SK-N-MC (cell line): ENCODE results near the gene CCDC78.

Source experiments
- DNase-seq: peaks from one replicate; pipeline ENCODE4 v3.0.0-alpha.2; 2011; ENCODE audit warnings: low read depth, low spot score
- H3K27ac ChIP-seq: fragments of 200-600 bp; sonication (generic); 2 replicates; pipeline ENCODE4 v1.5.1; 2016; ENCODE audit warnings: mixed run types
- H3K36me3 ChIP-seq: fragments of 200-600 bp; sonication (generic); 2 replicates; pipeline ENCODE4 v1.6.1; 2017; ENCODE audit warnings: antibody characterized with exemption, low read length, mixed read lengths; ENCODE audit not compliant: insufficient read depth
- H3K4me3 ChIP-seq: fragments of 200-600 bp; sonication (generic); 2 replicates; pipeline ENCODE4 v1.5.1; 2016
- H3K9ac ChIP-seq: fragments of 200-600 bp; sonication (generic); 2 replicates; pipeline ENCODE4 v1.8.0; 2017; ENCODE audit warnings: mixed run types, mixed read lengths; ENCODE audit not compliant: insufficient read length
- H3K9me3 ChIP-seq: fragments of 200-600 bp; sonication (generic); 2 replicates; pipeline ENCODE4 v1.6.1; 2017; ENCODE audit warnings: low read depth, mild to moderate bottlenecking, antibody characterized with exemption, low read length, moderate library complexity, mixed read lengths
- EZH2 ChIP-seq: fragments of 200-600 bp; sonication (generic); IDR thresholded peaks from one replicate; pipeline ENCODE4 v1.6.1; 2017; ENCODE audit warnings: antibody characterized with exemption
- FOXP2 ChIP-seq: optimal IDR thresholded peaks from 2 replicates; pipeline ENCODE3; 2011; ENCODE audit warnings: mild to moderate bottlenecking, moderate library complexity; ENCODE audit not compliant: insufficient read depth; ENCODE audit errors: extremely low read length, control extremely low read depth
- POLR2AphosphoS5 ChIP-seq: IDR thresholded peaks from 2 replicates; pipeline ENCODE4 v1.6.1; 2012; ENCODE audit warnings: mild to moderate bottlenecking, low read depth, low read length, borderline replicate concordance

Gene CCDC78

GRCh38 chr16:734208-734980 lies 8.2 kb upstream of the CCDC78 start:
- TF ChIP-seq EZH2 (no peak), POLR2AphosphoS5 (no peak), FOXP2 (no peak)
- H3K36me3 ChIP-seq = no peaks in the 10 kb centered on the region; the same call in 1 of the 2 replicates
- H3K9ac ChIP-seq = no peak overlapping the region
- no peak for DNase-seq
- H3K9me3 ChIP-seq = no peaks in the 10 kb centered on the region
- no peak overlapping the region for H3K4me3 ChIP-seq
- no peak overlapping the region for H3K27ac ChIP-seq

DNA sequence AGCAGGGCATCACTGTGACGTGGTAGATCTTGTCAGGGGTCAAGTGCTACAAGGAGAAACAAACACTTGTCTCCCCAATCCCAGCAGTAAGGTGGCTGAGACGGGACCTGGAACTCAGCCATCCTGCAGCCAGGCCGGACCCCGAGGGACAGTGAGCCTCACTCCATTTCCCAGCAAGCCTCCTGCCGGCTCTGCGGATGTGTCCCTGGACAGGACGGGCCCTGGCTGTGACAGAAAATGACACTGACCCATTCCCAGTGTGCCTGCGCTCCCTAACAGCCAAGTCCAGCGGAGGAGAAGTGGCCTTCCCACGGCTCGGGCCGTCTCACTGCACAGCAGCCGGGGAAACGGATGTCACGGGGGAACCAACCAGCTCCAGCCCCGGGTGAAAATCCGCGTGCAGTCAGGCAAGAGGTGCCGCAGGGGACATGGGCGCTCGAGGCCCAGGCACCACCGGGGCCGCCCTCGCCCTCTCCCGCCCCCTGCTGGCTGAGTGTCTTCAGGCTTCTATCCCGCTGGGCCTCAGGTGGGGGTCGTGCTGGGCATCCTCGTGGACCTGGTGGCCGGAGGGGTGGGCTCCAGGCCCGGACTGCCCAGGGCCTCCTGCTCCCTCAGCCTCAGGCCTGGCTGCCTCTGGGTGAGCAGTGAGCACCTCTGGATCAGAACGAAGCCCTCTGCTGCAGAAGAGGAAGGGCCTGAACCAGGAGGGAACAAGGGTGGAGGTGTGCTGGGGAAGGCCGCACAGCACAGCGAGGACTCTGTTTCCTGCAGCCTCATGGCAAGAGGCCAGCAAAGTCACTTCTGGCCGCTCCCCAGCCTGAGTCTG lies 7.4 kb upstream of the CCDC78 start:
- Histone ChIP-seq H3K36me3 (no peaks in the 10 kb centered on the region; the same call in 1 of the 2 replicates), H3K4me3 (no peak overlapping the region), H3K27ac (no peak overlapping the region), H3K9ac (no peak overlapping the region), H3K9me3 (no peaks in the 10 kb centered on the region)
- TF ChIP-seq POLR2AphosphoS5 (no peak), FOXP2 (no peak), EZH2 (no peak)
- no peak for DNase-seq

GRCh38 chr16:732936-733335 lies 6.7 kb upstream of the CCDC78 start:
- Histone ChIP-seq H3K36me3 (no peaks in the 10 kb centered on the region; the same call in 1 of the 2 replicates), H3K9ac (no peak overlapping the region), H3K4me3 (no peak overlapping the region), H3K9me3 (no peaks in the 10 kb centered on the region), H3K27ac (no peak overlapping the region)
- DNase-seq = no peak
- TF ChIP-seq POLR2AphosphoS5 (no peak), EZH2 (no peak), FOXP2 (no peak)

- H3K4me3 ChIP-seq = no peak overlapping the region
- no peaks in the 10 kb centered on the region; the same call in 1 of the 2 replicates for H3K36me3 ChIP-seq
- no peak for DNase-seq
- no peak overlapping the region for H3K9ac ChIP-seq
- TF ChIP-seq FOXP2 = no peak
- H3K27ac ChIP-seq = no peak overlapping the region
- no peaks in the 10 kb centered on the region for H3K9me3 ChIP-seq
These were observed 6.1 kb upstream of the CCDC78 start for GRCh38 chr16:732332-732731.

DNA sequence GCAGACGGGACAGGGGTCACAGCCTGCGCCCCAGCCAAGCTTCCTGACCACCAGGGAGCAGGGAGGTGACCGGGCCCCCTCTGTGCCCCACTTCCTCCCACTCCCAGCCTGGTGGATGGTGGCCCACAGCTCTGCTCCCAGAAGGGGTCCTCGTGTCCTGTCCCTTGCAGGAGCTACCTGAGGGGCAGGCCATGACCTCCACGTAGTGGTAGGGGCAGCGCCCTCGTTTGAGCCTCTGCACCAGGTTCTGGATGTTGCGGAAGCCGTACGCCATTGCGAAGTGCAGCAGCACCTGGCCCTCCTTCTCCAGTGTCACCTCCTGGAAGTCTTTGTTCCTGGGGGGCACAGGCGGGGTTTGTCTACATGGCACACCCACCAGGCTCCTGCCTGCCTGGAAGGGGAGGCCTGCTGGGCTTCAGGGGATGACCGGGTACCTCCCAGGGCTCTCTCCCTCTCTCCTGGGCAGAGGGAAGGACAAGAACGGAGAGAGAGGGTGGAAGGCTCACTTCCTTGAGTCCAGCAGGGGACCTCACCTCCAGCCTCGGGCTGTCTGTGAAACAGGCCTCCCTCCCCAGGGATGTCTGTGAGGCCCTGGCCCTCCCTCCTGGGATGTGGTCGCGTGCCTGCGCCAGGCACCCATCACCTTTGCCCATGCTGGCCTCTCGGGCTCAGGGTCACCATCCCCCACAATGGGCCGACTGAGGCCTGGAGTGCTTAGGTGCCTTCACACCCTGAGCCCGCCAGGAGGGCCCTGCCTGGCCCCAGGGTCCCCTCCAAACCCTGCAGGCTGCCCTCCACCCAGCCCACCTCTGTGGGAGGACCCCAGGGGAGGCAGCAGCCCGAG lies 4.6 kb upstream of the CCDC78 start:
- no peak for DNase-seq
- TF ChIP-seq FOXP2 (no peak), POLR2AphosphoS5 (no peak), EZH2 (no peak)
- H3K9me3 ChIP-seq = no peaks in the 10 kb centered on the region
- H3K36me3 ChIP-seq = no peaks in the 10 kb centered on the region; the same call in 1 of the 2 replicates
- H3K27ac ChIP-seq = no peak overlapping the region
- no peak overlapping the region for H3K4me3 ChIP-seq
- H3K9ac ChIP-seq = no peak overlapping the region

DNA sequence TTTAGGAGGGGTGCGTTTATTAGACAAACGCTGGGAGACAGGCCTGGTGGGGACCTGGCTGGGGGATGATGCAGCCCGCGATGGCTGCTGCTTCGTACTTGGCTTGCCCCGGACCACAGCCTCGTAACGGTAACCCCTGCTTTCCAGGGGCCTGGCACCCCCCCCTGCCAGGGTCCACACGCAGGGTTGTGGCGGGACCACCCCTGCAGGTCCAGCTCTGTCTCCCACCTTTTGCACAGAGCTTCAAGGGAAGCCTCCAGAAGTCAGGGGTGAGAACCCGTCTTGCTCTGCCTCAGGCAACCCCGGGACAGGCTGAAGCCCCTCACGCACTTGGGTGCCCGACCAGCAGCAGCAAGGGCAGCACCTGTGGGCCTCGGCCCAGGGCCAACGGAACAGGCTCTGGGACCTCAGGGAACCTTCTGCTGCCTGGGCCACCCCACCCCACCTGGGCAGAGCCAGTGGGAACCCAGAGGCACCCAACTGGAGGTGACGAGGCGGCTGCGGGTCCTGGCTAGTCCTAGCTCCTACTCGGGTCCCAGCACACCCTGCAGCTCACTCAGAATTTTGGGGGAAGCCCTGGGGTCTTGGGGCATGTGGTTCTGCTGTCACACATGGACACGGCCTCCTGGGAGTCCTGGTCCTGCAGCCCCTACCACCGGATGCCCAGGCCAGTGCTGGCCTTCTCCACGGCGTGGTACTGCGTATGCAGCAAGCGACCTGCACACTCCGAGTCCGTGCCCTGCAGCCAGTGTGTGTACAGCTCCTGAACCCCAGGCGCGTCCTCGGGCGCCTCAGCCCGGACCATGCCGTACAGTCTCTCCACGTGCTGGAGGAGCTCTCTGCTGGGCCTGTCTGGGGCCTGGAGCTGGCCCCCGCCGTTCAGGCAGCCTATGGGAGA lies 3.8 kb upstream of the CCDC78 start:
- Histone ChIP-seq H3K4me3 (no peak overlapping the region), H3K27ac (no peak overlapping the region), H3K9ac (no peak overlapping the region), H3K36me3 (no peaks in the 10 kb centered on the region; the same call in 1 of the 2 replicates), H3K9me3 (no peaks in the 10 kb centered on the region)
- TF ChIP-seq FOXP2 (no peak), EZH2 (no peak), POLR2AphosphoS5 (no peak; the same call in 1 of the 2 replicates)
- no peak for DNase-seq

DNA sequence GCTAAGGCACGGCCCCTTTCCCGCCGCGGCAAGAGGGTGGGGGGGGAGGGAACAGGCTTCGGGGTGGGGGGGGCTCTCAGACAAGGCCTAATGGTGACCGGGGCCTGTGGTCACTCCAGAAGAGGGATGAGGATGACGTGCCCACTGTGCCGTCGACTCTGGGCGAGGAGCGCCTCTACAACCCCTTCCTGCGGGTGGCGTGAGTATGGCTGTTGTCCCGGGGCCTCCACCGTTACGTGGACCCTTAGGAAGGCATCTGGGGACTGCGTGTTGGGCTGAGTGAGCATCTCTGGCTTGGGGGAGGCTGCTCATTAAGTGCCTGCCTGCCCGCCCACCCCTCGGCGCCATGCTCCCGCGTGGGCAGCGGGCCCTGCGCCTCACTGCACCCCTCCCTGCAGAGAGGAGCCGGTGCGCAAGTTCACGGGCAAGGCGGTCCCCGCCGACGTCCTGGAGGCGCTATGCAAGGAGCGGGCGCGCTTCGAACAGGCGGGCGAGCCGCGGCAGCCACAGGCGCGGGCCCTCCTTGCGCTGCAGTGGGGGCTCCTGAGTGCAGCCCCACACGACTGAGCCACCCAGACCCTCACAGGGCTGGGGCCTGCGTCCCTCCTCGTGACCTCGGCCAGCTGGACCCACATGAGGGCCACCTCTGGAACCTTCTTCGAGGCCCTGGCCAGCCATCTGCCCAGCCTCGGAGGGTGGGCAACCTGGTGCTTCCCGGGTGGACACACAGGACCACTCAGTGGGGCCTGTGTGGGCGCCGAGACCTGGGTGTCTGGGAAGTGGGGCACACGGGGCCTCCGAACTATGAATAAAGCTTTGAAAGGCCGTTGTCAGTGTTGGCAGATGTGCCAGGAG lies 2.9 kb upstream of the CCDC78 start:
- H3K36me3 ChIP-seq = no peaks in the 10 kb centered on the region; the same call in 1 of the 2 replicates
- no peak overlapping the region; the same call in 1 of the 2 replicates for H3K4me3 ChIP-seq
- H3K9ac ChIP-seq = no peak overlapping the region
- H3K9me3 ChIP-seq = no peaks in the 10 kb centered on the region
- no peak for TF ChIP-seq FOXP2
- no peak; the same call in 1 of the 2 replicates for TF ChIP-seq POLR2AphosphoS5
- TF ChIP-seq EZH2 = no peak
- H3K27ac ChIP-seq = no peak overlapping the region
- DNase-seq = no peak
